Measurements from ENCODE around the gene DMD. TPM values are rescaled to one million over a fixed set of nuclear protein-coding genes. Genes with fewer than 3 reads are reported as not detected.

DMD gene
- total and polyA plus RNA-seq, 2 of the 13 experiments (the other 11 are each of a cell fraction or from before 2014, with no cell fraction given): 17.6 to 25.9 TPM

DNA sequence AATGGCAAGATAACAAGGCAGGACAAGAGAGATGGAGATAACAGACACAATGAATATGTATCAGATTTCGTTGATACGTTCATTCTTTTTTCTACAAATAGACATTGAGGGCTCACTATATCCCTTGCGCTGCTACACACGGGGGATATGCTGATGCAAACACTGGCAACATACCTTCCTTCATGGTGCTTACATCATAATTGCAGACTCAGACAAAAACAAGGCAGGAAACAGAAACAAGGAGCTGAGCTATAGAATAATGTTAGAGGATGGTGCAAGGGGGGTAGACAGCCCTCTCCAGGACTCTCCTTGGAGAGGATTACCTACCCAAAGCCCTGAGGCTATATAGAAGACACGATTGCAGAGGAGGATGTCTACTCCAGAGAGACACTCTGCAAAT, 1069.5 kb downstream of the DMD start:
- 25% methylated on average over 4 of the region's 5 CpGs for WGBS (ENCODE audit: low lambda C conversion rate)
- ATAC-seq (no peak), DNase-seq (ENCODE audit: low spot score) (no peak), FAIRE-seq (no peak)
- no peaks in the 10 kb centered on the region for H3K36me3 ChIP-seq (replicated peaks in 1 of 2; ENCODE audit: control insufficient read depth in 1 of 2, insufficient read depth in 2 of 2, low read length in 2 of 2)
- ChIA-PET CTCF (ENCODE audit: low intra/inter-chr PET ratio, low total read pairs) (no interaction called here), POLR2A (no interaction called here)
- no TSS peak for BruUV-seq (replicated peaks)
- no peaks in the 10 kb centered on the region for H3K9me3 ChIP-seq (ENCODE audit: low read length)
- no peaks in the 10 kb centered on the region for H3K4me1 ChIP-seq (ENCODE audit: insufficient read depth, low read length)
- H3K27me3 ChIP-seq (ENCODE audit: control insufficient read depth in 1 of 2, insufficient read depth in 2 of 2, low read length in 2 of 2): no peaks in the 10 kb centered on the region
- no peak overlapping the region for H2AFZ ChIP-seq (ENCODE audit: low read length)
- H3K79me2 ChIP-seq (ENCODE audit: insufficient read depth, low read length): no peaks in the 10 kb centered on the region
- no peaks in the 10 kb centered on the region for H4K20me1 ChIP-seq (ENCODE audit: insufficient read depth, low read length)
- intact Hi-C loops (cut with micrococcal nuclease; ENCODE audit: unreplicated experiment): no loop called here
- H3K9ac ChIP-seq (ENCODE audit: insufficient read depth, low read depth, low read length): no peak overlapping the region
- in situ Hi-C loops (cut with HindIII; ENCODE audit: extremely low pct_ligation_motif_present, low pct_unique_long_range_greater_than_20kb): no loop called here
- H3K27ac ChIP-seq (ENCODE audit: extremely low read length, insufficient read depth, low read length): no peak overlapping the region
- H3K4me3 ChIP-seq (replicated peaks in 1 of 3; ENCODE audit: insufficient read depth in 1 of 3, low read depth in 2 of 3, low read length in 3 of 3): no peak overlapping the region
- H3K4me2 ChIP-seq (ENCODE audit: low read depth, low read length): no peak overlapping the region
- no peak for TF ChIP-seq GATA4 (IDR thresholded peaks at IDR 0.05; ENCODE audit: borderline replicate concordance, low read depth)
- no peak for TF ChIP-seq HNRNPK (IDR thresholded peaks at IDR 0.05; ENCODE audit: low read depth, low read length, poor library complexity, severe bottlenecking)
- TF ChIP-seq ZNF3 (CRISPR knock-in tag; IDR thresholded peaks at IDR 0.05): no peak
- no peak for TF ChIP-seq MBNL3 (CRISPR knock-in tag; conservative IDR thresholded peaks at IDR 0.05)
- no peak for TF ChIP-seq KLF6 (CRISPR knock-in tag; IDR thresholded peaks at IDR 0.05)
- no peak for TF ChIP-seq ZFP1 (CRISPR knock-in tag; IDR thresholded peaks at IDR 0.05)
- no peak for TF ChIP-seq BCL6 (CRISPR knock-in tag; IDR thresholded peaks at IDR 0.05)
- TF ChIP-seq GTF3A (CRISPR knock-in tag; conservative IDR thresholded peaks at IDR 0.05): no peak
- TF ChIP-seq FOXO1 (CRISPR knock-in tag; IDR thresholded peaks at IDR 0.05): no peak
- no peak for TF ChIP-seq SRF (IDR thresholded peaks at IDR 0.05; ENCODE audit: low read depth, low read length)
- no peak for TF ChIP-seq CENPX (CRISPR knock-in tag; IDR thresholded peaks at IDR 0.05)
- TF ChIP-seq, protein P1, sequence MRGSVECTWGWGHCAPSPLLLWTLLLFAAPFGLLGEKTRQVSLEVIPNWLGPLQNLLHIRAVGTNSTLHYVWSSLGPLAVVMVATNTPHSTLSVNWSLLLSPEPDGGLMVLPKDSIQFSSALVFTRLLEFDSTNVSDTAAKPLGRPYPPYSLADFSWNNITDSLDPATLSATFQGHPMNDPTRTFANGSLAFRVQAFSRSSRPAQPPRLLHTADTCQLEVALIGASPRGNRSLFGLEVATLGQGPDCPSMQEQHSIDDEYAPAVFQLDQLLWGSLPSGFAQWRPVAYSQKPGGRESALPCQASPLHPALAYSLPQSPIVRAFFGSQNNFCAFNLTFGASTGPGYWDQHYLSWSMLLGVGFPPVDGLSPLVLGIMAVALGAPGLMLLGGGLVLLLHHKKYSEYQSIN (CRISPR knock-in tag; IDR thresholded peaks at IDR 0.05; ENCODE audit: borderline replicate concordance): no peak
- TF ChIP-seq, protein P2, sequence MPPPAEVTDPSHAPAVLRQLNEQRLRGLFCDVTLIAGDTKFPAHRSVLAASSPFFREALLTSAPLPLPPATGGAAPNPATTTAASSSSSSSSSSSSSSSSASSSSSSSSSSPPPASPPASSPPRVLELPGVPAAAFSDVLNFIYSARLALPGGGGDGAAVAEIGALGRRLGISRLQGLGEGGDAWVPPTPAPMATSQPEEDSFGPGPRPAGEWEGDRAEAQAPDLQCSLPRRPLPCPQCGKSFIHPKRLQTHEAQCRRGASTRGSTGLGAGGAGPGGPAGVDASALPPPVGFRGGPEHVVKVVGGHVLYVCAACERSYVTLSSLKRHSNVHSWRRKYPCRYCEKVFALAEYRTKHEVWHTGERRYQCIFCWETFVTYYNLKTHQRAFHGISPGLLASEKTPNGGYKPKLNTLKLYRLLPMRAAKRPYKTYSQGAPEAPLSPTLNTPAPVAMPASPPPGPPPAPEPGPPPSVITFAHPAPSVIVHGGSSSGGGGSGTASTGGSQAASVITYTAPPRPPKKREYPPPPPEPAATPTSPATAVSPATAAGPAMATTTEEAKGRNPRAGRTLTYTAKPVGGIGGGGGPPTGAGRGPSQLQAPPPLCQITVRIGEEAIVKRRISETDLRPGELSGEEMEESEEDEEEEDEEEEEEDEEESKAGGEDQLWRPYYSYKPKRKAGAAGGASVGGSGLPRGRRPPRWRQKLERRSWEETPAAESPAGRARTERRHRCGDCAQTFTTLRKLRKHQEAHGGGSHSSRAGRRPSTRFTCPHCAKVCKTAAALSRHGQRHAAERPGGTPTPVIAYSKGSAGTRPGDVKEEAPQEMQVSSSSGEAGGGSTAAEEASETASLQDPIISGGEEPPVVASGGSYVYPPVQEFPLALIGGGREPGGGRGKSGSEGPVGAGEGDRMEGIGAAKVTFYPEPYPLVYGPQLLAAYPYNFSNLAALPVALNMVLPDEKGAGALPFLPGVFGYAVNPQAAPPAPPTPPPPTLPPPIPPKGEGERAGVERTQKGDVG (CRISPR knock-in tag; IDR thresholded peaks at IDR 0.05; ENCODE audit: borderline replicate concordance): no peak
- TF ChIP-seq HCFC1 (IDR thresholded peaks at IDR 0.05; ENCODE audit: low read depth, low read length): no peak
- no peak for TF ChIP-seq RCOR2 (CRISPR knock-in tag; IDR thresholded peaks at IDR 0.05)
- TF ChIP-seq, protein P3, sequence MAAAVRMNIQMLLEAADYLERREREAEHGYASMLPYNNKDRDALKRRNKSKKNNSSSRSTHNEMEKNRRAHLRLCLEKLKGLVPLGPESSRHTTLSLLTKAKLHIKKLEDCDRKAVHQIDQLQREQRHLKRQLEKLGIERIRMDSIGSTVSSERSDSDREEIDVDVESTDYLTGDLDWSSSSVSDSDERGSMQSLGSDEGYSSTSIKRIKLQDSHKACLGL (CRISPR knock-in tag; IDR thresholded peaks at IDR 0.05): no peak
- no peak for TF ChIP-seq ZNF547 (CRISPR knock-in tag; IDR thresholded peaks at IDR 0.05)
- no peak for TF ChIP-seq ZNF567 (CRISPR knock-in tag; IDR thresholded peaks at IDR 0.05; ENCODE audit: borderline replicate concordance)

Measured in HepG2 (cell line).